ENCODE measurements around the gene AGFG2.

Gene AGFG2

GRCh38 chr7:100567031-100567730, 28.2 kb downstream of the AGFG2 start:
- DNase-seq: no peak
- in situ Hi-C loops (cut with HindIII; ENCODE audit: low pct_ligation_motif_present, low pct_unique_long_range_greater_than_20kb, low sequenced_read_pairs): no loop called here

GRCh38 chr7:100567751-100568175, 28.8 kb downstream of the AGFG2 start:
- in situ Hi-C loops (cut with HindIII; ENCODE audit: low pct_ligation_motif_present, low pct_unique_long_range_greater_than_20kb, low sequenced_read_pairs): no loop called here
- DNase-seq: no peak

GRCh38 chr7:100568176-100568895, 29.3 kb downstream of the AGFG2 start:
- in situ Hi-C loops (cut with HindIII; ENCODE audit: low pct_ligation_motif_present, low pct_unique_long_range_greater_than_20kb, low sequenced_read_pairs): no loop called here
- no peak for DNase-seq

GRCh38 chr7:100568896-100569844, 30.2 kb downstream of the AGFG2 start:
- DNase-seq: no peak
- in situ Hi-C loops (cut with HindIII; ENCODE audit: low pct_ligation_motif_present, low pct_unique_long_range_greater_than_20kb, low sequenced_read_pairs): no loop called here

- in situ Hi-C loops (cut with HindIII; ENCODE audit: low pct_ligation_motif_present, low pct_unique_long_range_greater_than_20kb, low sequenced_read_pairs): no loop called here
- DNase-seq: no peak
Observed at GRCh38 chr7:100570954-100571828, 32.2 kb downstream of the AGFG2 start.

- DNase-seq: no peak
- in situ Hi-C loops (cut with HindIII; ENCODE audit: low pct_ligation_motif_present, low pct_unique_long_range_greater_than_20kb, low sequenced_read_pairs): no loop called here
Observed at GRCh38 chr7:100571829-100572116, 32.8 kb downstream of the AGFG2 start.

GRCh38 chr7:100572281-100572948, 33.4 kb downstream of the AGFG2 start:
- in situ Hi-C loops (cut with HindIII; ENCODE audit: low pct_ligation_motif_present, low pct_unique_long_range_greater_than_20kb, low sequenced_read_pairs): no loop called here
- DNase-seq: no peak

- DNase-seq: no peak
- in situ Hi-C loops (cut with HindIII; ENCODE audit: low pct_ligation_motif_present, low pct_unique_long_range_greater_than_20kb, low sequenced_read_pairs): no loop called here
Observed at GRCh38 chr7:100572949-100573675, 34.1 kb downstream of the AGFG2 start.

- DNase-seq: no peak
- in situ Hi-C loops (cut with HindIII; ENCODE audit: low pct_ligation_motif_present, low pct_unique_long_range_greater_than_20kb, low sequenced_read_pairs): no loop called here
Observed at GRCh38 chr7:100573691-100574361, 34.8 kb downstream of the AGFG2 start, which contains the start of gene SAP25. Gene SAP25 (minus strand): TSS chr7:100573900. CDS start chr7:100573742, 158 bp downstream.

- in situ Hi-C loops (cut with HindIII; ENCODE audit: low pct_ligation_motif_present, low pct_unique_long_range_greater_than_20kb, low sequenced_read_pairs): no loop called here
- DNase-seq: no peak
Observed at GRCh38 chr7:100574362-100575205, 35.6 kb downstream of the AGFG2 start.

GRCh38 chr7:100575206-100575631, 36.2 kb downstream of the AGFG2 start:
- in situ Hi-C loops (cut with HindIII; ENCODE audit: low pct_ligation_motif_present, low pct_unique_long_range_greater_than_20kb, low sequenced_read_pairs): no loop called here
- no peak for DNase-seq

- in situ Hi-C loops (cut with HindIII; ENCODE audit: low pct_ligation_motif_present, low pct_unique_long_range_greater_than_20kb, low sequenced_read_pairs): no loop called here
Observed at GRCh38 chr7:100575746-100576383, 36.9 kb downstream of the AGFG2 start.

GRCh38 chr7:100576384-100576993, 37.5 kb downstream of the AGFG2 start:
- in situ Hi-C loops (cut with HindIII; ENCODE audit: low pct_ligation_motif_present, low pct_unique_long_range_greater_than_20kb, low sequenced_read_pairs): no loop called here
- DNase-seq: no peak

More at GRCh38 chr7:100575746-100576383, 36.9 kb downstream of the AGFG2 start:
- no peak for DNase-seq

GRCh38 chr7:100577103-100577502, 38.1 kb downstream of the AGFG2 start:
- DNase-seq: no peak
- in situ Hi-C loops (cut with HindIII; ENCODE audit: low pct_ligation_motif_present, low pct_unique_long_range_greater_than_20kb, low sequenced_read_pairs): no loop called here

GRCh38 chr7:100577507-100577906, 38.5 kb downstream of the AGFG2 start:
- in situ Hi-C loops (cut with HindIII; ENCODE audit: low pct_ligation_motif_present, low pct_unique_long_range_greater_than_20kb, low sequenced_read_pairs): no loop called here
- no peak for DNase-seq

Data from ACHN (cell line).